Peyer's patch (tissue), 4 donors: ENCODE data around the gene MPG.

Source experiments
- CTCF ChIP-seq, 6 experiments: fragments of 450-650 bp in 4 of 6; fragments of 200-600 bp in 2 of 6; sonication (generic) in 1 of 6; IDR thresholded peaks; one replicate each; pipeline ENCODE4 v1.5.1; 2017 to 2019; ENCODE audit warnings: antibody characterized with exemption in 6 of 6, mild to moderate bottlenecking in 3 of 6, moderate library complexity in 1 of 6
- POLR2A ChIP-seq, 2 donors: fragments of 450-650 bp; IDR thresholded peaks; one replicate each; pipeline ENCODE4 v1.5.1; 2017; ENCODE audit warnings: antibody characterized with exemption in 2 of 2, mild to moderate bottlenecking in 2 of 2, moderate library complexity in 2 of 2

- TF ChIP-seq CTCF (IDR thresholded peaks at IDR 0.05) (no peak), POLR2A (IDR thresholded peaks at IDR 0.05) (no peak)
Observed at GRCh38 chr16:85865-86264, 7.8 kb downstream of the MPG start.
